B cell (primary cell): ENCODE measurements around the gene CRAMP1. TPM values are rescaled to one million over a fixed set of nuclear protein-coding genes. Genes with fewer than 3 reads are reported as not detected.

Experiments used
- ATAC-seq: fragments of 200-7000 bp; cut with Tn5 transposase; one replicate; pipeline ENCODE4 v1.10.0; 2021; ENCODE audit warnings: low read depth, mild to moderate bottlenecking, moderate number of reproducible peaks, moderate library complexity
- CTCF ChIA-PET: fragments of 350-600 bp; sonication (Branson Sonifier 250); formaldehyde crosslinking; loops from one replicate; lab custom pipeline; 2021; ENCODE audit warnings: antibody characterized with exemption, inconsistent platforms; lab: Charles Lee
- POLR2A ChIA-PET: fragments of 350-600 bp; sonication (Branson Sonifier 250); formaldehyde crosslinking; loops from one replicate; lab custom pipeline; 2021; ENCODE audit warnings: antibody characterized with exemption; lab: Charles Lee
- DNase-seq: peaks from one replicate; pipeline ENCODE4 v3.0.0; 2013
- H2AFZ ChIP-seq: 2 replicates; pipeline ENCODE4 v1.6.1; 2012; ENCODE audit warnings: mild to moderate bottlenecking, low read depth, low read length; ENCODE audit not compliant: insufficient read depth, poor library complexity, severe bottlenecking
- H3K27ac ChIP-seq, 2 donors: 1 replicate in 1 of 2; 2 replicates in 1 of 2; pipeline ENCODE4 v1.5.1; 2012 to 2013; ENCODE audit warnings: low read length in 2 of 2, mild to moderate bottlenecking in 2 of 2, moderate library complexity in 1 of 2
- H3K27me3 ChIP-seq, 4 experiments: fragments of 200-600 bp in 1 of 4; sonication (generic) in 1 of 4; replicated peaks in 1 of 4; 1 replicate in 2 of 4; 2 replicates in 2 of 4; pipeline versions ENCODE4 v1.6.1 to v1.7.0; 2013 to 2016; ENCODE audit warnings: low read length in 3 of 4, mild to moderate bottlenecking in 2 of 4, mixed read lengths in 1 of 4, moderate library complexity in 1 of 4; ENCODE audit not compliant: insufficient read depth in 4 of 4, control insufficient read depth in 3 of 4; ENCODE audit errors: control extremely low read depth in 1 of 4
- H3K36me3 ChIP-seq, 2 experiments: replicated peaks in 1 of 2; 1 replicate in 1 of 2; 2 replicates in 1 of 2; pipeline versions ENCODE4 v1.6.1 to v1.7.1; 2013; ENCODE audit warnings: low read length in 1 of 2; ENCODE audit not compliant: insufficient read depth in 2 of 2, control insufficient read depth in 1 of 2; ENCODE audit errors: control extremely low read depth in 1 of 2, extremely low read depth in 1 of 2
- H3K4me1 ChIP-seq, 2 donors: fragments of 200-600 bp in 1 of 2; sonication (generic) in 1 of 2; 1 replicate in 1 of 2; 2 replicates in 1 of 2; pipeline versions ENCODE4 v1.5.1 to v1.6.1; 2013 to 2017; ENCODE audit warnings: low read length in 2 of 2; ENCODE audit not compliant: control insufficient read depth in 2 of 2, insufficient read depth in 2 of 2
- H3K4me2 ChIP-seq: replicated peaks from 2 replicates; pipeline ENCODE3; 2012; ENCODE audit warnings: mild to moderate bottlenecking, low read depth, low read length; ENCODE audit not compliant: poor library complexity, severe bottlenecking
- H3K4me3 ChIP-seq, 5 experiments: fragments of 200-600 bp in 1 of 5; sonication (generic) in 1 of 5; 1 replicate in 3 of 5; 2 replicates in 2 of 5; pipeline versions ENCODE4 v1.5.1 to v1.7.0; 2011 to 2016; ENCODE audit warnings: low read length in 4 of 5, mild to moderate bottlenecking in 4 of 5, low read depth in 2 of 5, control low read depth in 1 of 5, moderate library complexity in 1 of 5; ENCODE audit not compliant: insufficient read depth in 1 of 5; ENCODE audit errors: control extremely low read depth in 1 of 5, extremely low read depth in 1 of 5
- H3K79me2 ChIP-seq: fragments of 200-600 bp; sonication (generic); one replicate; pipeline ENCODE4 v1.6.0; 2016; ENCODE audit warnings: low read length; ENCODE audit not compliant: control insufficient read depth, insufficient read depth
- H3K9ac ChIP-seq: fragments of 200-600 bp; sonication (generic); 2 replicates; pipeline ENCODE4 v1.6.1; 2017; ENCODE audit warnings: mild to moderate bottlenecking, low read length, moderate library complexity
- H3K9me3 ChIP-seq, 3 donors: one replicate each; pipeline versions ENCODE4 v1.6.1 to v1.7.1; 2013; ENCODE audit warnings: low read length in 2 of 3; ENCODE audit not compliant: control insufficient read depth in 2 of 3, insufficient read depth in 1 of 3; ENCODE audit errors: control extremely low read depth in 1 of 3
- H4K20me1 ChIP-seq: 2 replicates; pipeline ENCODE4 v1.6.0; 2012; ENCODE audit warnings: mild to moderate bottlenecking, low read length; ENCODE audit not compliant: insufficient read depth, control insufficient read depth, poor library complexity, severe bottlenecking
- H3K27ac Mint-ChIP-seq: one replicate; pipeline ENCODE4 v1.8.0; 2021; ENCODE audit warnings: mixed read lengths
- H3K27me3 Mint-ChIP-seq: one replicate; pipeline ENCODE4 v1.8.0; 2021; ENCODE audit warnings: mixed read lengths
- H3K4me1 Mint-ChIP-seq: one replicate; pipeline ENCODE4 v1.8.0; 2021; ENCODE audit warnings: mixed read lengths
- H3K4me3 Mint-ChIP-seq: one replicate; pipeline ENCODE4 v1.8.0; 2021; ENCODE audit warnings: mixed read lengths
- H3K9me3 Mint-ChIP-seq: one replicate; pipeline ENCODE4 v1.8.0; 2022; ENCODE audit warnings: mixed read lengths; ENCODE audit not compliant: insufficient read depth
- EZH2 ChIP-seq: IDR thresholded peaks from 2 replicates; pipeline ENCODE4 v1.6.1; 2012; ENCODE audit warnings: borderline replicate concordance, low read depth, mild to moderate bottlenecking, moderate library complexity, low read length; ENCODE audit not compliant: insufficient read depth, poor library complexity, severe bottlenecking
- WGBS: methylation state at CpG from one replicate; pipeline ENCODE4 v1.1.5; 2013; ENCODE audit warnings: missing lambda C conversion rate; ENCODE audit not compliant: insufficient coverage; 5-methylcytosine and 5-hydroxymethylcytosine counted together
- intact Hi-C: fragments of 100-400 bp; cut with micrococcal nuclease; formaldehyde crosslinking; loops from one replicate; pipeline ENCODE4 v1.10.0; 2022
- polyA plus RNA-seq: library from polyadenylated mRNA; depleted of rRNA; stranded (reverse); fragments of >200 nt; gene quantifications from 2 replicates; pipeline ENCODE4 v1.2.3, GENCODE V29; 2012
- total RNA-seq, 2 donors: library from RNA; stranded (reverse); fragments of 120-200 nt in 1 of 2; gene quantifications; 1 replicate in 1 of 2; 2 replicates in 1 of 2; pipeline versions ENCODE4 v1.2.3 to v1.2.4, GENCODE V29; 2013 to 2022
- TF ChIP-seq, protein P1 (sequence below): fragments of 200-600 bp; IDR thresholded peaks from one replicate; pipeline ENCODE4 v1.8.0; 2022; ENCODE audit warnings: antibody characterized with exemption, mild to moderate bottlenecking

The CRAMP1 gene
- total and polyA plus RNA-seq, 2 donors (not counting 1 experiment from before 2014, with no cell fraction given): 21.0 to 33.9 TPM

DNA sequence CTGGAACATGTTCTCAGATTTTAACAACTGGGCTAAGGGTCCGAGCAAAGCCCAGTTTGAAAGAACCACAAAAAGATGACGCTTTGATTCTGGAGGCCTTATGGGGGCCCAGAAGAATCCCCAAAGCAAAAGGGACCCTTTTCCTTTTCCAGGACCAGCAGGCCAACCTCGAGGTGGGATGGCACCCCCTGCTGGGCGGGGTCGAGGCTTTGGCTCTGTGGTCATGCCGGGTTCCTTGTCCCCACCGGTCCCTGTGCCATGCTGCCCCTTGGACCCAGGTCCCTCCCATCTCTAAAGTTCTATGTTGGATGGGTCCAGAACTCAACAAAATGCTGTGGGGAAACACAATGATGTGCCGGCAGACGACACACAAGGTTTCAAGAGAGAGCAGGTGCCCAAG lies 47.8 kb upstream of the CRAMP1 start:
- ChIA-PET POLR2A (no interaction called here), CTCF (interaction anchor here (1.3 kb wide), 1 partner anchor 136 kb away, joined by 3 read pairs; no protein-coding TSS in a partner anchor)
- Histone ChIP-seq H4K20me1 (no peaks in the 10 kb centered on the region), H3K79me2 (no peaks in the 10 kb centered on the region), H3K9me3 (no peaks in the 10 kb centered on the region), H3K27ac (no peak overlapping the region), H3K4me2 (no peak overlapping the region), H2AFZ (no peak overlapping the region), H3K9ac (no peak overlapping the region), H3K27me3 (no peaks in the 10 kb centered on the region), H3K4me3 (no peak overlapping the region), H3K4me1 (no peaks in the 10 kb centered on the region), H3K36me3 (peaks cover 0 to 2% of the 10 kb centered on the region in 2 experiments)
- Mint-ChIP-seq H3K4me1 (no peaks in the 10 kb centered on the region), H3K9me3 (no peaks in the 10 kb centered on the region), H3K27ac (no peak overlapping the region), H3K27me3 (no peaks in the 10 kb centered on the region), H3K4me3 (no peak overlapping the region)
- no peak for TF ChIP-seq EZH2
- TF ChIP-seq, protein P1, sequence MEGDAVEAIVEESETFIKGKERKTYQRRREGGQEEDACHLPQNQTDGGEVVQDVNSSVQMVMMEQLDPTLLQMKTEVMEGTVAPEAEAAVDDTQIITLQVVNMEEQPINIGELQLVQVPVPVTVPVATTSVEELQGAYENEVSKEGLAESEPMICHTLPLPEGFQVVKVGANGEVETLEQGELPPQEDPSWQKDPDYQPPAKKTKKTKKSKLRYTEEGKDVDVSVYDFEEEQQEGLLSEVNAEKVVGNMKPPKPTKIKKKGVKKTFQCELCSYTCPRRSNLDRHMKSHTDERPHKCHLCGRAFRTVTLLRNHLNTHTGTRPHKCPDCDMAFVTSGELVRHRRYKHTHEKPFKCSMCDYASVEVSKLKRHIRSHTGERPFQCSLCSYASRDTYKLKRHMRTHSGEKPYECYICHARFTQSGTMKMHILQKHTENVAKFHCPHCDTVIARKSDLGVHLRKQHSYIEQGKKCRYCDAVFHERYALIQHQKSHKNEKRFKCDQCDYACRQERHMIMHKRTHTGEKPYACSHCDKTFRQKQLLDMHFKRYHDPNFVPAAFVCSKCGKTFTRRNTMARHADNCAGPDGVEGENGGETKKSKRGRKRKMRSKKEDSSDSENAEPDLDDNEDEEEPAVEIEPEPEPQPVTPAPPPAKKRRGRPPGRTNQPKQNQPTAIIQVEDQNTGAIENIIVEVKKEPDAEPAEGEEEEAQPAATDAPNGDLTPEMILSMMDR: peak; percentile 42
- intact Hi-C loops: no loop called here
- DNase-seq: peak; percentile 35
- 80% methylated on average over 9 of the region's 9 CpGs for WGBS
- ATAC-seq: no peak

DNA sequence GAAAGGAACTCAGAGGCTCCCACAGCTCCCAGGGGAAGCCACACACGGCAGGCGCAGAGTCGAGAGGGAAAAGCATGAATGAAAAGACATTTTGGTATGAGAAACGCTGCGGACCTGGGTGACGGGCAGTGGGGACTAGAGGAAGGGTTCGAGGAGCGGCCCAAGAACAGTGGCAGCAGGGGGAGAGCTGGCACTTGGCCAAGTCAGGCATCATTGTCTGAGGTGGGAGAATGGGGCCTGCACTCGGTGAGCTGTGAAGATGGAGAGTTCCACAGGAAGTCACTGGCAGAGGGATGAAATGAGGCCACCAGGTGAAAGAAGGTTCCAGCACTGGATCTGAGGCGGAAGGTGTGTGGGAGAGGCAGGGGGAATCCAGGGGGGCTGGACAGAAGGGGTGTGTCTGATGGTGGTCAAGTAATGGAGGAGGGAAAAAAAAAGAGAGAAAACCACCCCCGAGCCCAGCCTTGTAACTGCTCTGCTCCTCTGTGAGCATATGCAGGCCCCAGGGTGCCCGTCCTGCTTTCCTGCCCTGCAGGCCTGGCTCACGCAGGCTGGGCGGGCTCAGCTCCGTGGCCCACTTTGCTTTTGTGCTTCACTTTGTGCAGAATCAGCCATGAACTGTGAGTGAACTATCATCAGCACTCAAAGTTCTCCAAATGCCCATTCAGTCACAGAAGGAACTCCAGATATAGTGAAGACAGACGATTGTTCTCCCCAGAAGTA lies 46.9 kb upstream of the CRAMP1 start:
- Mint-ChIP-seq H3K9me3 (no peaks in the 10 kb centered on the region), H3K4me3 (no peak overlapping the region), H3K27ac (no peak overlapping the region), H3K27me3 (no peaks in the 10 kb centered on the region), H3K4me1 (no peaks in the 10 kb centered on the region)
- Histone ChIP-seq H3K9me3 (no peaks in the 10 kb centered on the region), H3K36me3 (peaks cover 0 to 2% of the 10 kb centered on the region in 2 experiments), H3K4me1 (no peaks in the 10 kb centered on the region), H4K20me1 (no peaks in the 10 kb centered on the region), H2AFZ (no peak overlapping the region), H3K9ac (no peak overlapping the region), H3K27ac (no peak overlapping the region), H3K79me2 (no peaks in the 10 kb centered on the region), H3K4me2 (no peak overlapping the region), H3K27me3 (no peaks in the 10 kb centered on the region), H3K4me3 (no peak overlapping the region)
- intact Hi-C loops: no loop called here
- ChIA-PET CTCF (no interaction called here), POLR2A (no interaction called here)
- DNase-seq: no peak
- 94% methylated on average over 15 of the region's 16 CpGs for WGBS
- TF ChIP-seq, protein P1: no peak
- TF ChIP-seq EZH2: no peak
- no peak for ATAC-seq
